ENCODE measurements around the gene TMEM121. TPM values are rescaled to one million over a fixed set of nuclear protein-coding genes. Genes with fewer than 3 reads are reported as not detected.

TMEM121 gene
- total RNA-seq, 1 experiment from 2014 or later, result 1.0 TPM

Other genes with a start within 250 kb of the TMEM121 start
- gene BRF1, start 225.6 kb upstream of the TMEM121 start, total RNA-seq (2021), result 24.8 and 31.2 TPM in 2 replicates
- 43.3 and 52.2 TPM in 2 replicates for gene PACS2, start 211.8 kb upstream of the TMEM121 start, total RNA-seq (2021)
- 2.6 and 6.5 TPM in 2 replicates for gene TEX22, start 128.0 kb upstream of the TMEM121 start, total RNA-seq (2021)
- gene MTA1, start 106.8 kb upstream of the TMEM121 start, total RNA-seq (2021), result 124 and 147 TPM in 2 replicates
- gene CRIP2, start 51.8 kb upstream of the TMEM121 start, total RNA-seq (2021), result 42.5 and 50.2 TPM in 2 replicates
- 296 and 374 TPM in 2 replicates for gene CRIP1, start 39.7 kb upstream of the TMEM121 start, total RNA-seq (2021)
- 21.2 and 31.9 TPM in 2 replicates for gene TEDC1, start 35.3 kb upstream of the TMEM121 start, total RNA-seq (2021)